Right renal pelvis (tissue), 4 donors: ENCODE data around the gene ALDH1A2. TPM values are rescaled to one million over a fixed set of nuclear protein-coding genes. Genes with fewer than 3 reads are reported as not detected.
"Not testable (repeated sequence)": the region's sequence is repeated elsewhere in the genome, so short reads cannot be mapped to it uniquely, and the experiment has no call there.

Experiments
- DNase-seq, 4 donors: peaks; one replicate each; pipeline ENCODE4 v3.0.0-alpha.2; 2013; ENCODE audit warnings: low read depth in 4 of 4, low spot score in 3 of 4, missing footprints in 1 of 4
- polyA plus RNA-seq, 4 donors: library from polyadenylated mRNA; unstranded; fragments of 120-200 nt; gene quantifications; one replicate each; pipeline ENCODE4 v1.2.1, GENCODE V29; 2013; ENCODE audit not compliant: insufficient read length in 4 of 4

Gene ALDH1A2
- polyA plus RNA-seq, 4 donors, result 256 to 341 (median 308) TPM

DNA sequence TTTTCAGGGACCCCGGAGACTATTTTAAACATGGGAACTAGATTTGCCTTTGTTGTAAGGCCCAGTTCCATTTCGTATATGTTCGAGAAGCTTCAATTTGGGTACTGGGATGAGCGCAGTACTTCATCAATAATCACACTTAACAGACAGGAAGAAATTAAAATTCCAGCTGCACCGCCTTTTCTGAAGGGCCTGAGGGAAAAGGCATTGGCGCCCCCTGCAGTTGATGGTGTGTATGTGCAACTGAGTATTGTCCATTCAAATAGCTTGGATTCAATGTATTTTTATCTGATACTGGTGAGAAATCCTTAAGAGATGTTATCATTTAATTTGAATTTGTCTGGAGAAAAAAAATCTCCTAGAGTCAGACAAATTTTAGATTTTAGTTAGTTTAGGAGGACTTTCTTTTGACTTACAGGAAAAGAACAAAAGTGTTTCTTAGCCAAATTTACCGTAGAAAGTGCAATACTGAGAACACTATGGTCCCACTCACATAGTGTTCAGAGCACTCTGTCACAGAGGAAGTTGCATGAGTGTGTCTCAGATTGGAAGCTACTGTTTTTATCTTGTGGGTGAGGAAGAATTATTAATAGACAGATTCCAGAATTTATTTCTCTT is 5.4 kb upstream of the ALDH1A2 start:
- DNase-seq, result no peak

DNA sequence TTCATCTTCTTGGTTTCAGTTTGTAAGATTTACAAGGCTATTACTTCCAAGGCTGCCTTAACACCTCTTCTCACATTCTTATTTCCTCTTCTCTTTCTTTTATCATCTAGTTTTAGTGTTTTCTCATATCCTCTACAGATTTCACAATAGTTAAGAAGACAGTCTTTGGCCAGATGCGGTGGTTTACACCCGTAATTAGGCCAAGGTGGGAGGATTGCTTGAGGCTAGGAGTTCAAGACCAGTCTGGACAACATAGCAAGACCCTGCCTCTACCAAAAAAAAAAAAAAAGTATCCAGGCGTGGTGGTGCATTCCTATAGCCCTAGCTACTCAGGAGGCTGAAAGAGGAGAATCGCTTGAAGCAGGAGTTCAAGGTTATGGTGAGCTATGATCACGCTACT is 3.5 kb upstream of the ALDH1A2 start:
- no peak for DNase-seq

DNA sequence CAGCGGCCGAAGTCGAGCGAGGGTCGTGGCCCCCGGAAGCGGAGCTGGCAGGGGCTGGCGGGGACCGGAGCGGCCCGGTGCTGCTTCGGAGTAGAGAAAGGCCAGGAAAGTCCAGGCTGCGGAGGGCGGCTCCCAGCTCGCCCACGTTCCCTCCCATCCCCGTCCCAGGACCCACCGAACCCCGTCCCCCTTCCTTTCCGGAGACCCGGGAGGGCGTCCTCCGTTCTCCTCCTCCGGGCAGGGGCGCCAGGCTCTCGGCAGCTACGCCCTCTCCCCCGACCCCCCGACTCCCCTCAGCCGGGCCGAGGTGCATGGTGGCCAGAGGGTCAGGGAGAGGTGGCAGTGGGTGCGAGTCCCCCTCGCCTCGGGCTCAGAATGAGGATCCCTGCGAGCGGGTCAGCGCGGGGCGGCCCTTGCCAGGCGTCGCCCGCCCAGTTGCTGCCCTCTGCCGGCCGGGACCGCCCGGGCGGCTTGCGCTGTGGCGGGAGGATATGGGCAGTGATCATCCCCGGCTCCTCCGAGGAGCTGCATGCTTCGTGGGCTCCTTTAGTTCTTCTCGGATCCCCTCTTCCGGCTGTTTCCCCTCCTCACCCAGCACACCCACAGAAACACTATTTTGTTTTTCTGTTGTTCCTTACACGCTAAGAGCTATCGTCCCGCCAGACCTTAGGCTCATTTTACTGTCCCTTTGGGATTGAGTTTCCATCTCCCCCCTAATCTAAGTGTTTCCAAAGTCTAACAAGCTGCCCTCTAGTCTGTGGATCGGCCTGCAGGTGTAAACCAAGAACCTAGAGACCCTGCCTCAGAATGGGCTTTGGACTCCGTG is 744 bp upstream of the ALDH1A2 start:
- DNase-seq, result peak in 1 of 4 donors; percentile 69

DNA sequence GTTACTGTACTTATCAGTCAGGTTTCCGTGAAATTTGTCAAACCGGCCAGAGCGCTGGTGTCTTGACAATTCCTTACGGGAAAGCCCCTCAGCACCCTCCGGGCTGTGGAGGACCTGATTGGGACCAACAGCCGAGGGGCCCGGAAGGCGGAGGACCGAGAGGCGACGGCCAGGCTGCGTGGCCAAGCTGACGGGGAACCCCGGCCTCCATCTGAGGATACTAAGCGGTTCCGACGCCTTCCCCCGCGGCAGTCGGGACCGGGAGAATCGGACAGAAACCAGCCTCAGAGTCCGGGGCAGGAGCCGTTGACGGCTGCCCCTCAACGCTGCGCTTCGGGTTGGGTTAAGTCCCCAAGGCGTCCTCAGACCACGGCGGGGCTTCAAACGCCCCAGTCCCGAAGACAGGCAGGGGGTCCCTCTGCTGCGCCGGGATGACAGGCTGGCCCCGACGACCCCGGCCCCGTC is 499 bp downstream of the ALDH1A2 start:
- DNase-seq, result no peak

DNA sequence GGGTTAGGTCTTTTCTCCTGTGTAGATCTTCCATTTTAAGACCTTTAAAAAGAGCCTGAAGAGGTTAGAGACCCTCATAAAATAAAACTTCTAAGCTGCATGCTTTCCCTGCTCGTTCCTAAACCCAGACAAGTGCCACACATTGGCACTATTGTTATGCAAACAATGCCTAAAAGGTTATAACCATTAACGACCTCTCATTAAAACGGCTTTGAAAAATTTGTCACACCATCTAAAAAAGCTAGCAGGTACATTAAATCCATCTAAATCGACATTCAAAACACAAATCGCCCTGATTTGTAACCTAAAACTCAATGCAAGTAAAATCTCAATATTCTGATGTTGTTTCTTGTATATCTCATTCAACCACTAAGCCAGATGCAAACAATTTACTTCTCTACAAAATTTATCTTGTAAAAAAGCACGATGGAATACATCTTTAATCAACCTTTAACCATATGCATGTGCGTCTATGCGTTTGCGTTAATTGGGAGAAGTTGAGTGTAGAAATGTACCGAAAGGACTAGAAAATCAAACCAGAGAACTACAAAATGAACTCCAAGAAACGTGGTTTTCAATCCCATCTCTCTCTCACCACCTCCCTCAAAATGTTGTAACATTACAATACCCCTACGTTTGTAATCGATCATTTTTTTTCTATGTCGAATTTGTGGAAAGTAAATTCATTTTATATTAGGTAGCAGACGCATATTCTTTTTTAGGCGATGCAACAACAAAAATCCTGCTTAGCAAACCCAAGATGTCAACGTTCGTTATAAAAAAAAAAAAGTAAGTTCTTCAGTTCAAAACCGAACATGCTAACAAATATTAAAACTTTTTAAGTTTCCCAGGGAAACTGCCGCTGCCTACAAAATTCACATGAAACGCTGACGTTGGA is 1.2 kb downstream of the ALDH1A2 start:
- no peak for DNase-seq

DNA sequence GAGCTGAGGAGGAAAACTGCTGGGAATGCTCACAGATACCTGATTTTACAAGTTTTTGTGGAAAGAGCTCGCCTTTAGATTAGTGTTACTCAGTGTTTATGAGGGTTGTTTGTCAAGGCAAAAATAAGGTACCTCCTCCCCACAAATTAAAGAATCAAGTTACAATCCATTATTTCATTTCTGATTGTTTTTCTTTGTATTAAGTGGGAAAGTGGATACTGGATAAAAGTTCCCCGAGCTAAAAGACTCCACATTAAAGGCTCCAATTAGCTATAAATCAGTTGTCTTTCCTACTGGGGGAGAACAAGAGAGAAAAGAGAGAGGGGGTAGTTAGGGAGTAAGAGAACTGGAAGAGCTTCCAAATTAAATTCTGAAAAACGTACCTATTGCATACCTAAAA is 1.9 kb downstream of the ALDH1A2 start:
- DNase-seq, result peak in 1 of 4 donors; percentile 65

DNA sequence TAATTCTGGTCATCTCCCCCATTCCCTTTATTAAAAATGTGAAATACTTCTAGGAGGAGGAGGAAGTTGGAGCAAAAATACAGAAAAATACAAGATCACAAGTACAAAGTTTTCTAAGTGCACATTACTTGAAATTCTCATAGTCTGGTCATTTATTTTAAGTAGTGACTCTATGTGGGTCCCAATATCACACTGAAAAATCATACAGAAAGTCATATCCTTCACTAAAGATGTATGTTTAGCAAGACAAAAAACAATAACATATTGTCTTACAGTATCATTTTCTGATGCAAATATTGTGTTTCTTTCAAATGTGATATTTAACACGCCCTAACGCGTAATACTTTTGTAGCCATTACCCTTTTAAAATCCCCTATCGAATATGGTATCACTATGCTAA is 2.5 kb downstream of the ALDH1A2 start:
- no peak for DNase-seq

DNA sequence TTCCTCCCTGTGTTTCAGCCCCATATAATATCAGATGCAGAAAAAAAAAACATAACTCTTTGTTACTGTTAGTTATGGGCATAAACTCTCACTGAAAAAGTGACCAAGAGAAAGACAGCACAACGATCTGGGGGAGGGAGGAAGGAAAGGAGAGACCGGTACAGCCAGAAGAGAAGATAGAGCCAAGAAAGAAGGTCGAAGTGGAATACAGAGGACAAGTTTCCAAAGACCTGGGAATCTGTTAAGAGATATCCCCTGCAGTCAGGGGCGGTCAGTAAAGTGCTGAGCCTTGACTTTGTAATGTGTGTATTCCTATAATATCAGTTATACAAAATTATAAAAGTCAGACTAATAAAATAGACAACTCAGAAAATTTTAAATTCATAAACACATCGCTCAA is 3.3 kb downstream of the ALDH1A2 start:
- DNase-seq, result no peak

DNA sequence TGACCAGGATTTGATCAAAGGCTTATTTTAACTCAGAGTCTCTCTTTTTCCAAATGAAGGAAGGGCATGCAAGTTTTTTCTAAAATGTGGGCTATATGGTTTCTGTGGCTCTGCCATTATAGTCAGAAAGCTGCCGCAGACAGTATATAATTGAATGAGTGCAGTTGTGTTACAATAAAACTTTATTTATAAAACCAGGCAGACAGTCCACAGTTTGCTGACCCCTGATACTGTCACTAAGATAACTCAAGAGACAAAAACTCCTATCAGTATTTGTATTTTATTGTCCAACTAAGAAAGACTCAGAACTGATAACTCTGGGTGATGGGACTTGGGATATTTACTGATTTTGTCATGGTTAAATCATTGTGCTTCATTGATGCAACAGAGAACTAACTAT is 4.9 kb downstream of the ALDH1A2 start:
- DNase-seq, result no peak

DNA sequence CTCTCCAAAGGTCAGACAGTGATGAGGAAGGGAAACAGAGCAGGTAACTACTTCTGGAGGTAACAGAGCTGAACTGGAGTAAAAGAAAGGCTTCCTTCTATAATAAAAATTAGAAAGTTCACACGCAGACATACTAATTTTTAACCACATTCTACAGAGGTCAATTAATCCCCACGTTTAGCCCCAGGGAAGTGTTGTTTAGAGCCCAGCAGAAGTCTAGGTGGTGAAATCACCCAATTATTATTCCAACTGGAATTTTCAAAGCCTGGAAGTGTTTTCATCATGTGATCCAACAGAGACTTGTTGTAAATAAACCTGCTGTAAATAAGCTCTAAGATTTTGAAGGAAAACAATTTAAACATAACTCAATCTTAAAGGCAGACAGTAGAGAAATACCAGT is 6.8 kb downstream of the ALDH1A2 start:
- no peak for DNase-seq

DNA sequence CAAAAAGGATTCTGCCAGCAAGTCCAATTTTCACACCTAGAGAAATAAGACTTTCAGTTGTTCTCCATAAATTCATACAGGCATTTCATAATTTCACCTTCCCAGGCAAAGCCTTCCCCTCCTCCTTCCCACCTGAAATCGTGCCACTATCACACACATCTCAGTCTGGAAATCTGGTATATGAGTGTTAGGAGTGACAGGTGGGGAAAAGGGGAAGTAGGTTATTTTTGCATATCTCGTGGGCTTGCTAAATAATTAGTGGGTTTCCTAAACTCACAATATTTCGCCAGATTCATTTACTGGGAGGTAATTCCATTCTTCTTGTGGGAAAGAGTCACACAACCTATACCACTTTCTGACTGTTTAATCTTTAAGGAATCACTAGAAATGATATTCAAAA is 7.4 kb downstream of the ALDH1A2 start:
- no peak for DNase-seq

DNA sequence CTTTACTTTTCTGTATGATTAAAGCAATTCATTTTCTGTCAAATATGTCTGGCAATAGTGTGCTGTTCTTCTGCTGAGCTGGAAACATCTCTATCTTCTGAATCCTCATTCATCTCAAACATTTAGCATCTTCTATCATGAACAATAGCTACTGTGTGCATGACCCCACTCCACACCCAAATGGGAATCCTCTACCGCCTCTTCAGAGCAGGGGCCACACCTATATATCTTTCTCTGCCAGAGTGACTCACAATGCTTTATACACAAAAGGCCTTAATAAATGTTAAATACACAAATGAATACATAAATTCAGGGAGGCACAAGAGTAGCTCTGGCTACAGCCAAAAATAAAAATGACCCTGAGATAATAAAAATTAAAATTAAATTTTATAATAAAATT is 8.0 kb downstream of the ALDH1A2 start:
- no peak for DNase-seq

DNA sequence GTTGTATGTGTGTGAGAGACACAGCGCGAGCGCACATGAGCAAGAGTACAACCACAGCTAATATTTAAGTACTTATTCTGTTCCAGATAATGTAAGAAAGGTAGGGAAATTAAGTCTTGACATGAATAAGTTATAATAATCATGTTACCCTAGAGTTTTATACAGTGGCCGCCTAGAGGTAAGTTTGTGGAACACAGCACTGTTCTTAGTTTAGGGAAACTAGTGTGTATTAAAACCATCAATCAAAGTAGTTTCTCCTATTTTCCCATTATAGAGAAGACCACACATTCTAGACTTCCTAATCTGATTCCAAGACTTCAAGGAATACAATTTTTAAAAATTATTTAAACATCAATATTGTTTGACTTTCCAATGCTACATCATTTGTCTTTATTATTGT is 9.5 kb downstream of the ALDH1A2 start:
- DNase-seq, result no peak

DNA sequence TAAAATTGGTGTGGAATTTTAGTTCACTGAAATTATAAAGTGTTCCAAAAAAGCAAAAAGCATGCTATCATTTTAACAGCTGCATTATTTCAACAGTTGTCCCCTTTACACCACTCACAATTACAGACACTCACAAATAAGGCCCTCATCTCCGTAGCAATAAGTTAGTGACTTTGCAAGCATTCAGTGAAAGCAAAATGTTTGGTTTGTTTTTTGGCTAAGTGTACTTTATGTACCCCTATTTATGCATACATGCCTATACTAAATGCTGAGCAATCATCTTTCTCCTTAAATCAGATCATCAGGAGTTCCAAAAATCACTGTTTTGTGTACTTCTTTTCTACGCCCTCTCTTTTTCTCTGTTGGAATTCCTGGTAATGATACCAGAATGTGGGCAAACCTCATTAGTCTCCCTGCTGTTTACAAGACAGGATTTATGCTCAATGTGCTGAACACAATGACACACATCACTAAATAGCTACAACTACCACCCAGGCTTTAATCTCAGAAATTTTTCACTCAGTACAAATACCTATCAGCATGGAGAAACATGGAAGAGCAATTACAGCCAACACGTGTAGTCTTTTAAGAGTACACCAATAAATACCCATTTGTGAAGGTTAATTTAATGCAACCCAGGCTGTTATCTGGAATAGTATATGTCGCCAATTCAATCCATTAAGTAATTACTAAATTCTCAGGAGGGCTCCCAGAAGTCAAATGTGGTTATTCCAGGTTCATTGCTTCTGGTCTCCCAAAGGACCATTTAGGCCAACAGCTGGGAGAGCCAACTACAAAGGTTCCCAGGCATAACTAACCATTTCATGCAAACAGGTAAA is 12.0 kb downstream of the ALDH1A2 start:
- no peak for DNase-seq

DNA sequence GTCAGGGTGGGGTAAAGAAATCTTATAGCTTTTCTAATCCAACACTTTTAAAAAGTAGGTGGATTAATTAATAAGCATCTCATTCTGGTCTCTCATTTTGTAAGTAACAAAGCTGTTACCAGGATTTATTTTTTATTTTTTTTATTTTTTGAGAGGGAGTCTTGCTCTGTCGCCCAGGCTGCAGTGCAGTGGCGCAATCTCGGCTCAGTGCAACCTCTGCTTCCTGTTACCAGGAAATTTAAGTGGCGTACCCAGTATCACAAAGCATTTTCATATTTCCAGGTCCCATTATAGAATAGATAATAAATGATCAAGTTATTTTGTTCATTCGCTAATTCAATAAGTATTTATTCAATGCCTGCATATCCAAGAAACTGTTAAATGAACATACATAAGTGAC is 13.2 kb downstream of the ALDH1A2 start:
- DNase-seq, result no peak

DNA sequence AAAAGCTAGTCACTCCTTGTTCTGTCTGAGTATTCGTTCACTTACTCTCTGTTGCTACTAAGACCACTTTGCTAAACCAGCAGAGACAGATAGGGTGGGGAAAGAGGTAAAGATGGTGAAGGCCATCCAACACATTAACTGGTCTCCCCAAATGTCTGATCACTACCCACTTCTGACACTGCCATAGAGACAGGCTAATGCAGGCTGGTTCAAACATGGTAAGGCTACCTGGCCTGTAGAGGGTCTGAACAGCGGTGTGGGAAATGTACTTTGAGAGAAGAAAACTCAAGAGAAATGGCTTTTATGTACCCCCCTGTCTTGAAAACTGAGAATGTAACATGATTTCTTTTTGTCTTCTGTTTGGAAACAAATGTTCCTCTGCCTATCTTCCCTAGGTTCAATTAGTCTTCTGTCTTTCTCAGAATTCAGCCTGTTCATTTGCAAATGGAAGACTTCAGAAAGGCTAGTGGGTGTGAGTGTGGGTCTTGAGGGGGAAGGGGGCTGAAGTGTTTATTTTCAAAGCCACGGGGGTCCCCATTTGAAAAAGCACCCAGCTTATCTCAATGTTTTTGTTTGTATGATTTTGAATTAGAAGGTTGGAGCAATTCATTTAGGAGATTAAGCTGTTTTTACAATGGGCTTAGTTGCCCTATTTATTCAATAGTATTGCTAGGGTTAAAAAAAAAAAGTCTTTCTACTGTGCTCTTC is 15.8 kb downstream of the ALDH1A2 start:
- no peak for DNase-seq

DNA sequence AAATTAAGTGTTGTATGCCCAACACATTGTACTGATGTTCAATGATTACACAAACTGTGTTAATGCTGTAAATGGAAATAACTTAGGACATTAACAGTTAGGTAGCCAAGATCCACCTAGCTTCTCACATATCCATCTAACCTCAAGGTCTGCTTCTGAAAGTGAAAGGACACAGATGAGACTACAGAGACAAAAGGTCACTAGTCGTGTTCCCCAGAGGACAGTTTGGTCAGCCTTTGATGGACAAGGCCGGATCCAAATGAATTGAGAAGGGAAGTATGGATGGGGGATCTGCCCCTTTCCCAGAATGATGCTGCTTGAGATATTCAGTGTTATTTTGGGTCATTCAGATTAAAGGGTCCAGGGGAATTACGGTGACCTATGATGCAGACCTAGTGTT is 17.2 kb downstream of the ALDH1A2 start:
- no peak for DNase-seq

DNA sequence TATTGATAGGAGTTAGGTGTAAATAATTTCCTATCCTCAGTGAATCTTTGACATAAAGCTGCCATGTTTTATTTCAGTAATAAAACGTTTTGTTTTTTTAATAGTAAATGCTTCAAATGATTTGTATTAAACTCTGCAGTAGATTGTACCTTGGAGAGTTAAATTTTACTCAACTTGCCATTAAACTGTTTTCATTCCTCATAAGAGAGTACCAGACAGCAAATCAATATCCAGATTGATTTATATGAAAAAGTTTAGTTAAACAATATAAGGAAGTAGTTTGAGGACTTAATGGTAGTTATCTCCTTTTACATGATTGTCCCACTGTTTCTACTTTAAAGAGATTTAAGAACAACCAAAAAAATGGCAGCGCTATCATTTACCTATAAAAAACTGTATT is 18.4 kb downstream of the ALDH1A2 start:
- DNase-seq, result no peak

DNA sequence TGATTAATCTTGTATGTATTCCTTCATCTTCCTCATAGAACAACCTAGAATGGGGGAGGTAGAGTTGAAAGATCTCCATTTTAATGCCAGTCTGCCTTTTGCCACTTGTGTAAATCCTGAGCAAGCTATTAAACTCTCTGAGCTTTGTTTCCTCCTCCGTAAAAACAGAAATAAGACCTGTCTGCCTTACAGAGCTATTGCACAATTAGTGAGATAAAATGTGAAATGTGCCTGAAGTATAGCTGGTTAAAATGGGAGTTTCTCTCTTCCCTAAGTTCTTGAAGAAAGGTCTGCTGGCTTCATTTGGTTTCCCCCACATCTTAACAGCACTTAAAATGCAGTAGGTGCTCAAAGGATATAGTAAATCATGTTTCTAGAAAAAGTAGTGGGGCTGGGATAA is 19.0 kb downstream of the ALDH1A2 start:
- no peak for DNase-seq

DNA sequence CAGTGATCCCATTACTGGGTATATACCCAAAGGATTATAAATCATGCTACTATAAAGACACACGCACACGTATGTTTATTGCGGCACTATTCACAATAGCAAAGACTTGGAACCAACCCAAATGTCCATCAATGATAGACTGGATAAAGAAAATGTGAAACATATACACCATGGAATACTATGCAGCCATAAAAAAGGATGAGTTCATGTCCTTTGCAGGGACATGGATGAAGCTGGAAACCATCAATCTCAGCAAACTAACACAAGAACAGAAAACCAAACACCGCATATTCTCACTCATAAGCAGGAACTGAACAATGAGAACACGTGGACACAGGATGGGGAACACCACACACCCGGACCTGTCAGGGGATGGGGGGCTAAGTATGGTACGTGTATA is 20.1 kb downstream of the ALDH1A2 start:
- not testable (repeated sequence) for DNase-seq
